Measurements from ENCODE around the gene KDM4C. TPM values are rescaled to one million over a fixed set of nuclear protein-coding genes. Genes with fewer than 3 reads are reported as not detected.

Gene KDM4C
- polyA plus RNA-seq, 1 experiment: 12.1 TPM

DNA sequence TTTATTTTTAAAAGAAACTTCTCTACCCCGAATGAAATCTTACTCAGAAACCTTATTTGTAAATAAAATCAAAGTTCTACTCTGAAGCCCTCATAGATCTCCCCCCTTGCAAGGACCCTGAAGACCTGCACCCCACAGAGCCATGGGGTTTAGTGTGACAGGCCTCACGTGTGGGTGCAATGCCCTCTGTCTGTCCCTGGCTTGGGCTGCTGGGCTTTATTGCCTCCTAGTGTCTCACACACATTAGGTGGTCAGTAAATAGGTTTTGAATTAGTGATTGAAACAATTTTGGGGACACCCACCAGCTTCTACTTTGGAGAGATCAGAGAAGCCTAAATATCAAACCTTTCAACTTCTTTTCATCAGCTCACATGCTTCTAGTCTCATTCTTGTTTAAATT, 403.7 kb downstream of the KDM4C start:
- no peak for DNase-seq (ENCODE audit: low read depth, low spot score)
- TF ChIP-seq, protein P1, sequence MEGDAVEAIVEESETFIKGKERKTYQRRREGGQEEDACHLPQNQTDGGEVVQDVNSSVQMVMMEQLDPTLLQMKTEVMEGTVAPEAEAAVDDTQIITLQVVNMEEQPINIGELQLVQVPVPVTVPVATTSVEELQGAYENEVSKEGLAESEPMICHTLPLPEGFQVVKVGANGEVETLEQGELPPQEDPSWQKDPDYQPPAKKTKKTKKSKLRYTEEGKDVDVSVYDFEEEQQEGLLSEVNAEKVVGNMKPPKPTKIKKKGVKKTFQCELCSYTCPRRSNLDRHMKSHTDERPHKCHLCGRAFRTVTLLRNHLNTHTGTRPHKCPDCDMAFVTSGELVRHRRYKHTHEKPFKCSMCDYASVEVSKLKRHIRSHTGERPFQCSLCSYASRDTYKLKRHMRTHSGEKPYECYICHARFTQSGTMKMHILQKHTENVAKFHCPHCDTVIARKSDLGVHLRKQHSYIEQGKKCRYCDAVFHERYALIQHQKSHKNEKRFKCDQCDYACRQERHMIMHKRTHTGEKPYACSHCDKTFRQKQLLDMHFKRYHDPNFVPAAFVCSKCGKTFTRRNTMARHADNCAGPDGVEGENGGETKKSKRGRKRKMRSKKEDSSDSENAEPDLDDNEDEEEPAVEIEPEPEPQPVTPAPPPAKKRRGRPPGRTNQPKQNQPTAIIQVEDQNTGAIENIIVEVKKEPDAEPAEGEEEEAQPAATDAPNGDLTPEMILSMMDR (IDR thresholded peaks at IDR 0.05; ENCODE audit: low read depth, low read length): no peak
- POLR2A ChIA-PET: no interaction called here
- Histone ChIP-seq H3K4me3 (ENCODE audit: low read depth, low read length) (no peak overlapping the region), H3K27me3 (ENCODE audit: control insufficient read depth, insufficient read depth, low read length) (no peaks in the 10 kb centered on the region), H3K27ac (ENCODE audit: low read depth, low read length) (no peak overlapping the region), H3K9me3 (ENCODE audit: control insufficient read depth, insufficient read depth, low read length) (no peaks in the 10 kb centered on the region)
- CTCF ChIA-PET: interaction anchor here (0.6 to 1.5 kb wide), 2 partner anchors 18 to 73 kb away, joined by 3 to 7 read pairs; no protein-coding TSS in a partner anchor

DNA sequence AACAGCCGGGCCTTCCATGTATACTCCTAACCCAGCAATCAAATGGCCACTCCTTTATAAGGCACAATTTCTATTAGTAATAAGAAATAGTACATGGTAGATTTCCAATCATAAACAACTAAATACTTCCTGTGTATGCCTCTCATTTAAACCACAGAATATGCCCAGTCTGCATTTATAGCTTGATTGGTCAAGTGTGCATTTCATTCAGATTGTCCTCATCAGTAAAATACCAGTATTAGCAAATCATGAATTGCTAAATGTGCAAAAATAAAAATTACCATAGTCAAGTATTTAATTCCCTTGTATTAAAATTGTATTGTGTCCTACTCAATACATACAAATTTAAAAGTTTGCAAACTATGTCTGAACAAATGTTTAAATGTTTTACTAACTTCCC, 406.2 kb downstream of the KDM4C start:
- no peak for DNase-seq (ENCODE audit: low read depth, low spot score)
- no peaks in the 10 kb centered on the region for H3K9me3 ChIP-seq (ENCODE audit: control insufficient read depth, insufficient read depth, low read length)
- POLR2A ChIA-PET: no interaction called here
- no peak overlapping the region for H3K27ac ChIP-seq (ENCODE audit: low read depth, low read length)
- CTCF ChIA-PET: interaction anchor here (1.2 kb wide), 1 partner anchor 10 kb away, joined by 3 read pairs; no protein-coding TSS in a partner anchor
- H3K4me3 ChIP-seq (ENCODE audit: low read depth, low read length): no peak overlapping the region
- TF ChIP-seq, protein P1 (IDR thresholded peaks at IDR 0.05; ENCODE audit: low read depth, low read length): no peak
- no peaks in the 10 kb centered on the region for H3K27me3 ChIP-seq (ENCODE audit: control insufficient read depth, insufficient read depth, low read length)

DNA sequence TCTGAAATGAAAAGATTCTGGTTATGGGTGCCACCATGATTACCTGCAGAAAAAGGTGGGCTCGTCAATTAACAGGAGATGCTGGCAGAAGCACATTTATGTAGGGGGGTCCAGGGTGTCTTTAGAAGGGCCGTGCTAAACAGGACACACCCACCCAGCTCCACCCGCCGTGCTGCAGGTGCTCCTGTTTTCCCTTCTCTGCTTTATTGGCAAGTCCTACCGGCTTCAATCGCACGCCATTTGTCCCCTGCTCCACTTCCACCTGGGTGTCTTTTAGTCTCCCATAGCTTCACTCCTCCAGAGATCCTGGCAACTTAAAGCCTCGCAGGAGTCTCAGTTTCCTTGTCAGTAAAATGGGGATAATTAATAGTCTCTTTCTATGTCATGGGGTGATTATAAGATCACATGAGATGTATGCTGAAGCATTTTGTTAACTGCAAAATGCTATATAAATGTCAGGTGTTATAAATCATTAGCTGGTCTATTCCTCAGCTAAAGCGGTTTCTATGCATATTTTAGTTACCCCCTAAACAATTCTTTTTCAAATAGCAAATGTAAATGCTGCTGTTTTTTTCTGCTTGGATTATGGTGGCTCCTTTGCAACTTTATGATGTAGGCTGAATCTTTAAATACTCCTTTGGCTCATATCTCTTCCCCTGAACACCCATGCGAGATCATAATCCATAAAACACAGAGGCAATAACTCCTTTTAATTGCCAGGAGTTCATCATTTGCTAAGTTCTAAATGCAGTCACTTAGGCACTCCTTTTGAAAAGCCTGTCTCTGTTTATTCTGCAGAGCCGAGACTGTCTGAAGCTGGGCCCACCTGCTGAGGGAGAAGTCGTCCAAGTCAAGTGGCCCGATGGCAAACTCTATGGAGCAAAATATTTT, 406.9 kb downstream of the KDM4C start:
- ChIA-PET POLR2A (no interaction called here), CTCF (interaction anchor here (1.2 kb wide), 1 partner anchor 10 kb away, joined by 3 read pairs; no protein-coding TSS in a partner anchor)
- H3K27ac ChIP-seq (ENCODE audit: low read depth, low read length): no peak overlapping the region
- H3K9me3 ChIP-seq (ENCODE audit: control insufficient read depth, insufficient read depth, low read length): no peaks in the 10 kb centered on the region
- TF ChIP-seq, protein P1 (IDR thresholded peaks at IDR 0.05; ENCODE audit: low read depth, low read length): no peak
- DNase-seq (ENCODE audit: low read depth, low spot score): no peak
- H3K27me3 ChIP-seq (ENCODE audit: control insufficient read depth, insufficient read depth, low read length): no peaks in the 10 kb centered on the region
- no peak overlapping the region for H3K4me3 ChIP-seq (ENCODE audit: low read depth, low read length)

DNA sequence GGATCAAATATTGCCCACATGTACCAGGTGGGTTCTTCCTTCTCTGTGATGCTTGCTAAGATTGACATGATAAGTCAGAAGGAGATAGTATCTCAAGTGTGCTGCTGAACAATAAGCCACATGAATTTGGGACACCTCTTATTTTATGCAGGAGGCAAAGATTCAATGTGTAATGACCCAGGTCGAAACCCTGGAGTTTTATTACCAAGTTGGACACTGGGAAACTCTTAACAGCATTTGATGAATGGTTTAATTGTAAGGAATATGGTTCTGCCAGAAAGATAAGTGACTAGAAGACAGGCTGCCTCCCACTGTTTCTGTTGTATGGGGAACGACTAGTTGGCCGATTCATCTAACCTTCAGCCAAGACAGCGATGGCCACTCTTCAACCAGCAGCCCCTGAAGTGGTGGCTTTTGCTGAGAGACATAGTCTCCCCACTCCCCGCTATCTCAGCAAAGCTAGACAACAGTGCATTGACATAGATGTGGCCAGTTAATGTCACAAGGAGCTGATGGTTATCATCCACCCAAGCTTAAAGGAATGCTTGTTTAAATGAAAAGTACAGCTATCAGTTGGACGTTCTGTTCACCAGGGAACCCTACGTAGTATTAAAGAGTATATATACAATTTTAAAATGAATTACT, 407.7 kb downstream of the KDM4C start:
- POLR2A ChIA-PET: no interaction called here
- Histone ChIP-seq H3K27me3 (ENCODE audit: control insufficient read depth, insufficient read depth, low read length) (no peaks in the 10 kb centered on the region), H3K4me3 (ENCODE audit: low read depth, low read length) (no peak overlapping the region), H3K27ac (ENCODE audit: low read depth, low read length) (no peak overlapping the region), H3K9me3 (ENCODE audit: control insufficient read depth, insufficient read depth, low read length) (no peaks in the 10 kb centered on the region)
- CTCF ChIA-PET: interaction anchor here (1.1 kb wide), 1 partner anchor 69 kb away, joined by 5 read pairs; no protein-coding TSS in a partner anchor
- TF ChIP-seq, protein P1 (IDR thresholded peaks at IDR 0.05; ENCODE audit: low read depth, low read length): no peak
- DNase-seq (ENCODE audit: low read depth, low spot score): no peak

DNA sequence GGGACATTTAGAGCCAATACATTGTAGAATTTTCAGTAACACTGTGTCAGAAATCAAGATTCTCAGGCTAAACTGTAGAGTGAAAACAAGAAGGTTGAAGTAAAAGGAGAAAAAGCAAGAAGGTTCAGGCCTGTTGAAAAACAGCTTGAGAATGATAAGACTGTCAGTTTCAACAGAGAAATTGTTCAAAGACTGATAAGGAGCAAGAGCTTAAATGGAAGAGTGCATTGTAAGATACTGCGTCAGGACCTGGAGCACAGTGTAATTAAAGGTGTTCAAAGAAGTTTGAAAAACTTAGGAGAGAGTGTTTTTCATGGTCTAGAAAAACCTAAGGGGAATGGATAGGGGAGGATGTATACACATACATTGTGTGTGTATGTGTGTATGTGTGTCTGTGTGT, 408.3 kb downstream of the KDM4C start:
- ChIA-PET CTCF (interaction anchor here (1.1 kb wide), 1 partner anchor 68 kb away, joined by 5 read pairs; no protein-coding TSS in a partner anchor), POLR2A (no interaction called here)
- H3K27me3 ChIP-seq (ENCODE audit: control insufficient read depth, insufficient read depth, low read length): no peaks in the 10 kb centered on the region
- TF ChIP-seq, protein P1 (IDR thresholded peaks at IDR 0.05; ENCODE audit: low read depth, low read length): no peak
- no peaks in the 10 kb centered on the region for H3K9me3 ChIP-seq (ENCODE audit: control insufficient read depth, insufficient read depth, low read length)
- no peak overlapping the region for H3K4me3 ChIP-seq (ENCODE audit: low read depth, low read length)
- DNase-seq (ENCODE audit: low read depth, low spot score): no peak
- H3K27ac ChIP-seq (ENCODE audit: low read depth, low read length): no peak overlapping the region
